ENCODE data around the gene UST.

Gene UST

GRCh38 chr6:148968771-148969602, 222.2 kb downstream of the UST start:
- H3K4me3 ChIP-seq (ENCODE audit: low read length), result no peak overlapping the region
- no peak overlapping the region for H3K4me2 ChIP-seq (ENCODE audit: low read length)
- H3K27ac ChIP-seq (ENCODE audit: low read depth, low read length), result no peak overlapping the region
- no peaks in the 10 kb centered on the region for H3K9me2 ChIP-seq (replicated peaks; ENCODE audit: control insufficient read depth, low read length)
- no peaks in the 10 kb centered on the region for H3F3A ChIP-seq (ENCODE audit: control insufficient read depth, insufficient read depth)
- H3K27me3 ChIP-seq (ENCODE audit: control insufficient read depth, low read length), result peaks cover 5% of the 10 kb centered on the region; the same call in 1 of the 2 replicates
- no peaks in the 10 kb centered on the region for H3K79me2 ChIP-seq (ENCODE audit: control insufficient read depth, low read length)
- TF ChIP-seq EZH2phosphoT487 (IDR thresholded peaks at IDR 0.05; ENCODE audit: borderline replicate concordance, low read length), result no peak
- no peak for TF ChIP-seq CTCF (IDR thresholded peaks at IDR 0.05; ENCODE audit: low read depth, low read length, poor library complexity, severe bottlenecking)
- H3K4me1 ChIP-seq (ENCODE audit: control insufficient read depth, low read length), result no peaks in the 10 kb centered on the region
- no peaks in the 10 kb centered on the region for H3K36me3 ChIP-seq (ENCODE audit: control insufficient read depth, low read length)
- H4K20me1 ChIP-seq (ENCODE audit: control insufficient read depth, insufficient read depth, low read depth, low read length), result no peaks in the 10 kb centered on the region
- H3K9me3 ChIP-seq (ENCODE audit: control insufficient read depth, insufficient read depth, low read length), result no peaks in the 10 kb centered on the region

- Histone ChIP-seq H3K79me2 (ENCODE audit: control insufficient read depth, low read length) (no peaks in the 10 kb centered on the region), H3K4me2 (ENCODE audit: low read length) (no peak overlapping the region), H4K20me1 (ENCODE audit: control insufficient read depth, insufficient read depth, low read depth, low read length) (no peaks in the 10 kb centered on the region), H3K27me3 (ENCODE audit: control insufficient read depth, low read length) (peaks cover 5% of the 10 kb centered on the region; the same call in 1 of the 2 replicates), H3K36me3 (ENCODE audit: control insufficient read depth, low read length) (no peaks in the 10 kb centered on the region), H3K27ac (ENCODE audit: low read depth, low read length) (no peak overlapping the region), H3K4me1 (ENCODE audit: control insufficient read depth, low read length) (no peaks in the 10 kb centered on the region), H3K9me2 (replicated peaks; ENCODE audit: control insufficient read depth, low read length) (no peaks in the 10 kb centered on the region), H3K4me3 (ENCODE audit: low read length) (no peak overlapping the region), H3K9me3 (ENCODE audit: control insufficient read depth, insufficient read depth, low read length) (no peaks in the 10 kb centered on the region), H3F3A (ENCODE audit: control insufficient read depth, insufficient read depth) (no peaks in the 10 kb centered on the region)
- TF ChIP-seq CTCF (IDR thresholded peaks at IDR 0.05; ENCODE audit: low read depth, low read length, poor library complexity, severe bottlenecking) (no peak), EZH2phosphoT487 (IDR thresholded peaks at IDR 0.05; ENCODE audit: borderline replicate concordance, low read length) (no peak)
Measured at GRCh38 chr6:148969603-148970061, 222.8 kb downstream of the UST start.

- Histone ChIP-seq H3K9me3 (ENCODE audit: control insufficient read depth, insufficient read depth, low read length) (no peaks in the 10 kb centered on the region), H3K4me2 (ENCODE audit: low read length) (no peak overlapping the region), H3K27ac (ENCODE audit: low read depth, low read length) (no peak overlapping the region)
Measured at GRCh38 chr6:148971031-148971927, 224.4 kb downstream of the UST start.

More at GRCh38 chr6:148971031-148971927, 224.4 kb downstream of the UST start:
- no peaks in the 10 kb centered on the region for H4K20me1 ChIP-seq (ENCODE audit: control insufficient read depth, insufficient read depth, low read depth, low read length)
- TF ChIP-seq EZH2phosphoT487 (IDR thresholded peaks at IDR 0.05; ENCODE audit: borderline replicate concordance, low read length) (no peak), CTCF (IDR thresholded peaks at IDR 0.05; ENCODE audit: low read depth, low read length, poor library complexity, severe bottlenecking) (no peak)
- H3F3A ChIP-seq (ENCODE audit: control insufficient read depth, insufficient read depth), result no peaks in the 10 kb centered on the region
- no peaks in the 10 kb centered on the region for H3K4me1 ChIP-seq (ENCODE audit: control insufficient read depth, low read length)
- H3K79me2 ChIP-seq (ENCODE audit: control insufficient read depth, low read length), result no peaks in the 10 kb centered on the region
- no peaks in the 10 kb centered on the region for H3K9me2 ChIP-seq (replicated peaks; ENCODE audit: control insufficient read depth, low read length)
- H3K4me3 ChIP-seq (ENCODE audit: low read length), result no peak overlapping the region
- peaks cover 8% of the 10 kb centered on the region; the same call in 1 of the 2 replicates for H3K27me3 ChIP-seq (ENCODE audit: control insufficient read depth, low read length)
- no peaks in the 10 kb centered on the region for H3K36me3 ChIP-seq (ENCODE audit: control insufficient read depth, low read length)
